AG10803 (cell line): ENCODE measurements around the gene PHC3.

Experiments
- DNase-seq: peaks from one replicate; pipeline ENCODE4 v3.0.0; 2010; ENCODE audit warnings: low read depth
- H3K4me3 ChIP-seq: 2 replicates; pipeline ENCODE4 v1.5.1; 2011; ENCODE audit warnings: mild to moderate bottlenecking, low read length, control low read depth
- CTCF ChIP-seq: conservative IDR thresholded peaks from 2 replicates; pipeline ENCODE4 v1.5.1; 2011; ENCODE audit warnings: mild to moderate bottlenecking, low read length, control low read depth, inconsistent platforms

The PHC3 gene

DNA sequence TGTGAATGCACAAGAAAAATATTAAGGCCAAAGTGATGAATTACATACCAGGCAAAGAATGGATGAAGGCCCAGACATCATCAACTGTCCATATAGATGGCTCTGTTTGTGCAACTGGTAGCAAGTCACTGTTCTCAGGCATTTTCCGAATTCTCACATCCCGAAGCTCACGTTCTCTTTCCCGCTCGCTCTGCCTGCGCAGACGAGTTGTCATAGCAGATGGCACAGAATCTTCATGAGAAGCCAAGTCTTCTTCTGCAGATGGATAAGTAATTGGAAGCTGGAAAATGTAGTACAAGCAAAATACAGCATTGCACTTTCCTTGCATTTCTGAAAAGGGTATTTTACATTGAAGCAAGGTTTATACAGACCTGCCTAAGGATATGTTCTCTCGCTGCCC lies 79.1 kb downstream of the PHC3 start:
- no peak for TF ChIP-seq CTCF
- DNase-seq: no peak

GRCh38 chr3:170100944-170101343 lies 80.6 kb downstream of the PHC3 start:
- TF ChIP-seq CTCF: no peak
- H3K4me3 ChIP-seq: no peak overlapping the region
- DNase-seq: no peak

More for the DNA sequence above, 79.1 kb downstream of the PHC3 start:
- H3K4me3 ChIP-seq: no peak overlapping the region

GRCh38 chr3:170098753-170099152 lies 82.8 kb downstream of the PHC3 start:
- DNase-seq: no peak
- no peak overlapping the region for H3K4me3 ChIP-seq
- TF ChIP-seq CTCF: no peak

- H3K4me3 ChIP-seq: no peak overlapping the region
These were observed 85.2 kb downstream of the PHC3 start for GRCh38 chr3:170096342-170096741.

DNA sequence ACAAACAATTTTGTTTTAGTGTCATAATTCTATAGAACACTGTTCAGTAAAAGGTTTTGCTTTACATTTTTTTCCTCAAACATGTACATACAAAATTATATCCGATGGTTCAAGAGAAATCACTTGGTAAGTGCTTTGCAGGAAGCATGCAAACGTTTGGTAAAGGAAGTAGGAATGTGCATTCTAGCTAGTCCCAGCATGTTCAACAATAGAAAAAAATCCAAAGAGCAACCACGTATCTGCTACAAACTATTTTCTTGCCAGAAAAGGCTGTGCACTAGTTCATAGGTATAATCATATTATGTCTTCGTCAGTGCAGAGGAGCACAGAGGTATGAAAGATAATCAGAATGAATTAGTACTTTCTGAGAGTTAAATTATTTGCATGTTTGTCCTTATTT lies 85.8 kb downstream of the PHC3 start:
- H3K4me3 ChIP-seq: no peak overlapping the region
- DNase-seq: no peak
- TF ChIP-seq CTCF: no peak

More at GRCh38 chr3:170096342-170096741, 85.2 kb downstream of the PHC3 start:
- DNase-seq: no peak
- no peak for TF ChIP-seq CTCF

GRCh38 chr3:170092907-170093306 lies 88.6 kb downstream of the PHC3 start:
- TF ChIP-seq CTCF: no peak
- H3K4me3 ChIP-seq: no peak overlapping the region
- no peak for DNase-seq

GRCh38 chr3:170090601-170090981 lies 90.9 kb downstream of the PHC3 start:
- no peak overlapping the region for H3K4me3 ChIP-seq
- TF ChIP-seq CTCF: no peak

More at GRCh38 chr3:170090601-170090981, 90.9 kb downstream of the PHC3 start:
- DNase-seq: no peak
